Mesenchymal stem cell (in vitro differentiated cells and primary cell): ENCODE measurements around the gene AFF1.
"Not testable (repeated sequence)": the region's sequence is repeated elsewhere in the genome, so short reads cannot be mapped to it uniquely, and the experiment has no call there.

Experiments used
- DNase-seq: peaks from one replicate; pipeline ENCODE4 v3.0.0-alpha.2; 2013
- H2AFZ ChIP-seq: one replicate; pipeline ENCODE4 v1.6.1; 2013; ENCODE audit warnings: low read depth, mild to moderate bottlenecking, control low read depth, inconsistent platforms, low read length, moderate library complexity
- H2AK5ac ChIP-seq: 2 replicates; pipeline ENCODE4 v1.6.1; 2013; ENCODE audit warnings: low read length, moderate library complexity, mild to moderate bottlenecking, inconsistent platforms; ENCODE audit not compliant: severe bottlenecking
- H2BK120ac ChIP-seq: one replicate; pipeline ENCODE4 v1.6.1; 2013; ENCODE audit warnings: low read depth, mild to moderate bottlenecking, inconsistent platforms, low read length, moderate library complexity
- H2BK12ac ChIP-seq, 2 experiments: one replicate each; pipeline ENCODE4 v1.6.1; 2013; ENCODE audit warnings: inconsistent platforms in 2 of 2, low read length in 2 of 2, mild to moderate bottlenecking in 2 of 2, moderate library complexity in 2 of 2, control low read depth in 1 of 2
- H2BK15ac ChIP-seq: one replicate; pipeline ENCODE4 v1.6.1; 2013; ENCODE audit warnings: mild to moderate bottlenecking, low read depth, inconsistent platforms; ENCODE audit not compliant: poor library complexity, severe bottlenecking
- H2BK5ac ChIP-seq: 2 replicates; pipeline ENCODE4 v1.6.1; 2013; ENCODE audit warnings: low read depth, mild to moderate bottlenecking, low read length, control low read depth, inconsistent platforms; ENCODE audit not compliant: poor library complexity, severe bottlenecking
- H3K14ac ChIP-seq, 2 experiments: one replicate each; pipeline ENCODE4 v1.6.1; 2013; ENCODE audit warnings: inconsistent platforms in 2 of 2, low read length in 2 of 2, control low read depth in 1 of 2, mild to moderate bottlenecking in 1 of 2, moderate library complexity in 1 of 2
- H3K18ac ChIP-seq, 2 experiments: one replicate each; pipeline ENCODE4 v1.6.1; 2013; ENCODE audit warnings: inconsistent platforms in 2 of 2, low read length in 2 of 2, control low read depth in 1 of 2, low read depth in 1 of 2, mild to moderate bottlenecking in 1 of 2
- H3K23ac ChIP-seq, 2 experiments: one replicate each; pipeline ENCODE4 v1.6.1; 2013; ENCODE audit warnings: inconsistent platforms in 2 of 2, low read length in 2 of 2, mild to moderate bottlenecking in 2 of 2, moderate library complexity in 2 of 2, control low read depth in 1 of 2
- H3K27ac ChIP-seq: 2 replicates; pipeline ENCODE4 v1.5.1; 2013; ENCODE audit warnings: mild to moderate bottlenecking, moderate library complexity, low read length, control low read depth, inconsistent platforms; ENCODE audit not compliant: poor library complexity, severe bottlenecking
- H3K27me3 ChIP-seq, 2 experiments: 2 replicates each; pipeline versions ENCODE4 v1.6.1 to v1.7.0; 2013; ENCODE audit warnings: low read length in 2 of 2, mild to moderate bottlenecking in 2 of 2, moderate library complexity in 2 of 2, control low read depth in 1 of 2, inconsistent platforms in 1 of 2; ENCODE audit not compliant: control insufficient read depth in 1 of 2, insufficient read depth in 1 of 2
- H3K36me3 ChIP-seq, 2 experiments: 2 replicates each; pipeline versions ENCODE4 v1.6.1 to v1.7.0; 2013; ENCODE audit warnings: low read length in 2 of 2, control low read depth in 1 of 2, inconsistent platforms in 1 of 2, low read depth in 1 of 2, mild to moderate bottlenecking in 1 of 2; ENCODE audit not compliant: insufficient read depth in 2 of 2, control insufficient read depth in 1 of 2
- H3K4ac ChIP-seq, 2 experiments: one replicate each; pipeline ENCODE4 v1.6.1; 2013; ENCODE audit warnings: inconsistent platforms in 2 of 2, low read length in 2 of 2, mild to moderate bottlenecking in 2 of 2, moderate library complexity in 2 of 2, control low read depth in 1 of 2, low read depth in 1 of 2
- H3K4me1 ChIP-seq: 2 replicates; pipeline ENCODE4 v1.6.1; 2013; ENCODE audit warnings: low read depth, low read length, control low read depth; ENCODE audit not compliant: control insufficient read depth, insufficient read depth
- H3K4me2 ChIP-seq: 2 replicates; pipeline ENCODE4 v1.6.1; 2013; ENCODE audit warnings: low read length, mild to moderate bottlenecking, inconsistent platforms; ENCODE audit not compliant: poor library complexity, severe bottlenecking
- H3K4me3 ChIP-seq, 2 experiments: 2 replicates each; pipeline versions ENCODE4 v1.5.1 to v1.7.0; 2013; ENCODE audit warnings: low read length in 2 of 2, mild to moderate bottlenecking in 2 of 2, control low read depth in 1 of 2, low read depth in 1 of 2; ENCODE audit not compliant: insufficient read depth in 1 of 2
- H3K79me1 ChIP-seq: replicated peaks from 2 replicates; pipeline ENCODE4 v1.6.1; 2013; ENCODE audit warnings: mild to moderate bottlenecking, control low read depth, low read length, inconsistent platforms; ENCODE audit not compliant: poor library complexity, severe bottlenecking
- H3K9ac ChIP-seq: 2 replicates; pipeline ENCODE4 v1.7.0; 2013; ENCODE audit warnings: mild to moderate bottlenecking, low read length, moderate library complexity
- H3K9me3 ChIP-seq: 2 replicates; pipeline ENCODE4 v1.7.0; 2013; ENCODE audit warnings: mild to moderate bottlenecking, low read length; ENCODE audit not compliant: control insufficient read depth
- H4K8ac ChIP-seq: one replicate; pipeline ENCODE4 v1.6.1; 2013; ENCODE audit warnings: inconsistent platforms, mild to moderate bottlenecking, low read length, moderate library complexity
- H4K91ac ChIP-seq: one replicate; pipeline ENCODE4 v1.6.1; 2013; ENCODE audit warnings: mild to moderate bottlenecking, low read length, inconsistent platforms
- WGBS: methylation state at CpG from one replicate; pipeline ENCODE4 v1.1.7; 2013; ENCODE audit warnings: mixed read lengths; 5-methylcytosine and 5-hydroxymethylcytosine counted together

Gene AFF1

GRCh38 chr4:87080462-87080861, 145.7 kb downstream of the AFF1 start:
- Histone ChIP-seq H4K91ac (no peak overlapping the region), H2AFZ (no peak overlapping the region), H3K27me3 (no peaks in the 10 kb centered on the region), H2BK12ac (no peak overlapping the region), H3K9me3 (no peaks in the 10 kb centered on the region), H3K36me3 (peaks cover 0 to 4% of the 10 kb centered on the region in 2 experiments), H3K27ac (no peak overlapping the region), H2BK15ac (no peak overlapping the region), H2AK5ac (no peak overlapping the region), H3K4me3 (no peak overlapping the region), H3K4me1 (peaks cover 1% of the 10 kb centered on the region), H3K4me2 (no peak overlapping the region), H3K4ac (no peak overlapping the region), H3K79me1 (peaks cover 23% of the 10 kb centered on the region), H3K9ac (no peak overlapping the region), H2BK120ac (no peak overlapping the region), H3K23ac (peak overlapping the region in 1 of 2 experiments; percentile 23), H2BK5ac (no peak overlapping the region), H3K18ac (peak overlapping the region in 1 of 2 experiments; percentile 46), H3K14ac (no peak overlapping the region), H4K8ac (no peak overlapping the region)
- no peak for DNase-seq
- WGBS, result 100% methylated on average over 2 of the region's 3 CpGs

- H3K27ac ChIP-seq, result no peak overlapping the region
- no peaks in the 10 kb centered on the region for H3K9me3 ChIP-seq
- H3K27me3 ChIP-seq, result no peaks in the 10 kb centered on the region
- H2BK12ac ChIP-seq, result no peak overlapping the region
- peaks cover 0 to 13% of the 10 kb centered on the region in 2 experiments for H3K36me3 ChIP-seq
- H2AFZ ChIP-seq, result no peak overlapping the region
- no peak overlapping the region for H2AK5ac ChIP-seq
- H3K9ac ChIP-seq, result peak overlapping the region; percentile 79
- no peak for DNase-seq
- no peak overlapping the region for H2BK120ac ChIP-seq
- H3K4me3 ChIP-seq, result no peak overlapping the region
- no peak overlapping the region for H3K4ac ChIP-seq
- H3K18ac ChIP-seq, result no peak overlapping the region
- no peak overlapping the region for H2BK15ac ChIP-seq
- no peak overlapping the region for H3K14ac ChIP-seq
- H4K91ac ChIP-seq, result no peak overlapping the region
- 100% methylated on average over 4 of the region's 5 CpGs for WGBS
- peaks cover 24% of the 10 kb centered on the region for H3K79me1 ChIP-seq
- H2BK5ac ChIP-seq, result no peak overlapping the region
- H3K4me2 ChIP-seq, result no peak overlapping the region
- H3K4me1 ChIP-seq, result peaks cover 1% of the 10 kb centered on the region
- no peak overlapping the region for H4K8ac ChIP-seq
- H3K23ac ChIP-seq, result no peak overlapping the region
These were observed 147.0 kb downstream of the AFF1 start for GRCh38 chr4:87081826-87082225.

DNA sequence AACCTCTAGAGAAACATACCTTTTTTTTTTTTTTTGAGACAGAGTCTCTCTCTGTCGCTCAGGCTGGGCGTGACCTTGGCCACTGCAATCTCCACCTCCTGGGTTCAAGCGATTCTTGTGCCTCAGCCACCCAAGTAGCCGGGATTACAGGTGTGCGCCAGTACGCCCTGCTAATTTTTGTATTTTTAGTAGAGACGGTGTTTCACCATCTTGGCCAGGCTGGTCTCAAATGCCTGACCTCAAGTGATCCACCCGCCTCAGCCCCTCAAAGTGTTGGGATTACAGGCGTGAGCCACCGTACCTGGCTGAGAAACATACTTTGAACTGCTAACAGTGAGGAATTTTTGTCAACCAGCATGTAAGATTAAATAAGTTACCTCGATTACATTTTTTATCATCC, 150.9 kb downstream of the AFF1 start:
- not testable (repeated sequence) for H3K27me3 ChIP-seq, H2BK15ac ChIP-seq, H3K27ac ChIP-seq, H3K4me1 ChIP-seq, H2BK12ac ChIP-seq, H2BK5ac ChIP-seq, H3K18ac ChIP-seq, H4K91ac ChIP-seq, H4K8ac ChIP-seq, H3K9ac ChIP-seq, H3K4me3 ChIP-seq, H3K9me3 ChIP-seq, H2AK5ac ChIP-seq, H3K14ac ChIP-seq, DNase-seq, H3K23ac ChIP-seq, H2BK120ac ChIP-seq, H3K4ac ChIP-seq, H2AFZ ChIP-seq, H3K4me2 ChIP-seq
- Histone ChIP-seq H3K36me3 (peaks cover 2 to 33% of the 10 kb centered on the region in 2 experiments), H3K79me1 (peaks cover 19% of the 10 kb centered on the region)
- WGBS, result 97% methylated on average over 10 of the region's 11 CpGs

GRCh38 chr4:87086143-87086805, 151.5 kb downstream of the AFF1 start:
- Histone ChIP-seq H3K4me3 (no peak overlapping the region), H2BK120ac (no peak overlapping the region), H2BK12ac (peak overlapping the region in 1 of 2 experiments; percentile 45), H3K9me3 (no peaks in the 10 kb centered on the region), H2BK15ac (no peak overlapping the region), H2BK5ac (no peak overlapping the region), H4K91ac (no peak overlapping the region), H3K18ac (peak overlapping the region; percentile 2 to 22), H3K23ac (no peak overlapping the region), H3K14ac (no peak overlapping the region), H3K4me2 (no peak overlapping the region), H3K27ac (no peak overlapping the region), H3K4ac (no peak overlapping the region), H2AK5ac (no peak overlapping the region), H2AFZ (no peak overlapping the region), H3K4me1 (peaks cover 4% of the 10 kb centered on the region), H3K36me3 (peaks cover 3 to 34% of the 10 kb centered on the region in 2 experiments), H3K9ac (no peak overlapping the region), H3K27me3 (no peaks in the 10 kb centered on the region), H4K8ac (no peak overlapping the region), H3K79me1 (peaks cover 19% of the 10 kb centered on the region)
- no peak for DNase-seq
- WGBS, result over 99% methylated on average over 9 of the region's 12 CpGs
